DOHH2 (cell line): ENCODE measurements around the gene PIGH.

Experiments used
- H3F3A ChIP-seq: fragments of 200-600 bp; sonication (generic), shearing (Covaris generic); 2 replicates; pipeline ENCODE4 v1.6.0; 2016; ENCODE audit warnings: antibody characterized with exemption, mild to moderate bottlenecking; ENCODE audit not compliant: control insufficient read depth, insufficient read depth
- H3K27ac ChIP-seq: fragments of 200-600 bp; sonication (generic); 2 replicates; pipeline ENCODE4 v1.5.1; 2014; ENCODE audit warnings: low read depth, mild to moderate bottlenecking, low read length, moderate library complexity
- H3K27me3 ChIP-seq: fragments of 200-600 bp; sonication (generic); 2 replicates; pipeline ENCODE4 v1.6.1; 2014; ENCODE audit warnings: mild to moderate bottlenecking, low read length, mixed read lengths; ENCODE audit not compliant: control insufficient read depth
- H3K36me3 ChIP-seq: fragments of 200-600 bp; sonication (generic); 2 replicates; pipeline ENCODE4 v1.6.1; 2014; ENCODE audit warnings: mild to moderate bottlenecking, low read length, moderate library complexity, mixed read lengths; ENCODE audit not compliant: control insufficient read depth
- H3K4me1 ChIP-seq: fragments of 200-600 bp; sonication (generic); 2 replicates; pipeline ENCODE4 v1.6.1; 2014; ENCODE audit warnings: mild to moderate bottlenecking, low read length, mixed read lengths; ENCODE audit not compliant: control insufficient read depth
- H3K4me2 ChIP-seq: fragments of 200-600 bp; sonication (generic); 2 replicates; pipeline ENCODE4 v1.6.0; 2014; ENCODE audit warnings: mild to moderate bottlenecking, low read length, moderate library complexity
- H3K4me3 ChIP-seq: fragments of 200-600 bp; sonication (generic); 2 replicates; pipeline ENCODE4 v1.5.1; 2014; ENCODE audit warnings: mild to moderate bottlenecking, low read length, mixed read lengths
- H3K79me2 ChIP-seq: fragments of 200-600 bp; sonication (generic); 2 replicates; pipeline ENCODE4 v1.6.1; 2014; ENCODE audit warnings: mild to moderate bottlenecking, low read length, mixed read lengths; ENCODE audit not compliant: control insufficient read depth
- H3K9me2 ChIP-seq: fragments of 200-600 bp; sonication (generic); replicated peaks from 2 replicates; pipeline ENCODE4 v1.6.1; 2014; ENCODE audit warnings: mild to moderate bottlenecking, low read length, mixed read lengths; ENCODE audit not compliant: control insufficient read depth
- H3K9me3 ChIP-seq: fragments of 200-600 bp; sonication (generic); 2 replicates; pipeline ENCODE4 v1.6.1; 2014; ENCODE audit warnings: antibody characterized with exemption, low read length, mixed read lengths; ENCODE audit not compliant: control insufficient read depth, insufficient read depth
- H4K20me1 ChIP-seq: fragments of 200-600 bp; sonication (generic); 2 replicates; pipeline ENCODE4 v1.6.0; 2014; ENCODE audit warnings: low read depth, mild to moderate bottlenecking, antibody characterized with exemption, low read length, moderate library complexity; ENCODE audit not compliant: control insufficient read depth, insufficient read depth
- CTCF ChIP-seq: fragments of 200-600 bp; sonication (generic); IDR thresholded peaks from one replicate; pipeline ENCODE4 v1.5.1; 2014; ENCODE audit warnings: antibody characterized with exemption, mild to moderate bottlenecking, low read depth, low read length; ENCODE audit not compliant: poor library complexity, severe bottlenecking
- EZH2phosphoT487 ChIP-seq: fragments of 200-600 bp; sonication (generic); IDR thresholded peaks from 2 replicates; pipeline ENCODE4 v1.6.1; 2017; ENCODE audit warnings: borderline replicate concordance, mild to moderate bottlenecking, antibody characterized with exemption, low read length, moderate library complexity, mixed read lengths

PIGH gene

GRCh38 chr14:67633451-67634147, 33.5 kb upstream of the PIGH start:
- Histone ChIP-seq H3K4me3 (no peak overlapping the region), H3K27me3 (0 out of 2 replicates have a peak, but pooled peaks cover 2% of the 10 kb centered on the region), H3K9me3 (no peaks in the 10 kb centered on the region), H3K9me2 (no peaks in the 10 kb centered on the region), H3K36me3 (no peaks in the 10 kb centered on the region), H4K20me1 (no peaks in the 10 kb centered on the region), H3K79me2 (no peaks in the 10 kb centered on the region), H3K27ac (no peak overlapping the region), H3K4me2 (no peak overlapping the region), H3K4me1 (peaks cover 10% of the 10 kb centered on the region), H3F3A (no peaks in the 10 kb centered on the region)
- TF ChIP-seq EZH2phosphoT487: no peak
- TF ChIP-seq CTCF: no peak

- no peak overlapping the region for H3K4me2 ChIP-seq
- H3K4me3 ChIP-seq: no peak overlapping the region
- H3K9me2 ChIP-seq: no peaks in the 10 kb centered on the region
- no peaks in the 10 kb centered on the region for H3K36me3 ChIP-seq
- H3K79me2 ChIP-seq: no peaks in the 10 kb centered on the region
- no peaks in the 10 kb centered on the region for H4K20me1 ChIP-seq
- no peaks in the 10 kb centered on the region for H3K9me3 ChIP-seq
- H3K4me1 ChIP-seq: peaks cover 1% of the 10 kb centered on the region
- H3F3A ChIP-seq: no peaks in the 10 kb centered on the region
- 0 out of 2 replicates have a peak, but pooled peaks cover 2% of the 10 kb centered on the region for H3K27me3 ChIP-seq
- no peak overlapping the region for H3K27ac ChIP-seq
- TF ChIP-seq EZH2phosphoT487: no peak
- no peak for TF ChIP-seq CTCF
Observed at GRCh38 chr14:67630938-67631337, 30.9 kb upstream of the PIGH start.

GRCh38 chr14:67630186-67630585, 30.1 kb upstream of the PIGH start:
- H4K20me1 ChIP-seq: no peaks in the 10 kb centered on the region
- no peak for TF ChIP-seq CTCF
- no peak for TF ChIP-seq EZH2phosphoT487

More at GRCh38 chr14:67630186-67630585, 30.1 kb upstream of the PIGH start:
- Histone ChIP-seq H3F3A (no peaks in the 10 kb centered on the region), H3K4me1 (no peaks in the 10 kb centered on the region), H3K4me3 (no peak overlapping the region), H3K36me3 (no peaks in the 10 kb centered on the region), H3K9me3 (no peaks in the 10 kb centered on the region), H3K27ac (no peak overlapping the region), H3K9me2 (no peaks in the 10 kb centered on the region), H3K27me3 (0 out of 2 replicates have a peak, but pooled peaks cover 2% of the 10 kb centered on the region), H3K4me2 (no peak overlapping the region), H3K79me2 (no peaks in the 10 kb centered on the region)
